NCI-H69 (cell line): ENCODE results near the gene OR2T6.
"Not testable (repeated sequence)": the region's sequence is repeated elsewhere in the genome, so short reads cannot be mapped to it uniquely, and the experiment has no call there.

Experiments
- DNase-seq: peaks from one replicate; lab custom pipeline; 2025; lab: John Stamatoyannopoulos, UW

OR2T6 gene

GRCh38 chr1:248433811-248434415 lies 58.4 kb downstream of the OR2T6 start:
- not testable (repeated sequence) for DNase-seq

GRCh38 chr1:248434913-248435312 lies 59.4 kb downstream of the OR2T6 start:
- not testable (repeated sequence) for DNase-seq

- DNase-seq, result not testable (repeated sequence)
Measured at GRCh38 chr1:248436303-248436702, 60.8 kb downstream of the OR2T6 start.

- not testable (repeated sequence) for DNase-seq
Measured at GRCh38 chr1:248438668-248439067, 63.1 kb downstream of the OR2T6 start.

GRCh38 chr1:248439283-248439682 lies 63.7 kb downstream of the OR2T6 start:
- not testable (repeated sequence) for DNase-seq
